Naive B cell (primary cell): ENCODE measurements around the gene BTBD18. TPM values are rescaled to one million over a fixed set of nuclear protein-coding genes. Genes with fewer than 3 reads are reported as not detected.
"Not testable (repeated sequence)": the region's sequence is repeated elsewhere in the genome, so short reads cannot be mapped to it uniquely, and the experiment has no call there.

ENCODE experiments used
- ATAC-seq, 2 donors: fragments of 150-1000 bp; cut with Tn5 transposase; 2 replicates each; pipeline ENCODE4 v1.10.0; 2021; ENCODE audit warnings: low read depth in 2 of 2, mild to moderate bottlenecking in 2 of 2, moderate library complexity in 2 of 2
- DNase-seq: peaks from one replicate; pipeline ENCODE4 v3.0.0; 2022
- H3K27ac Mint-ChIP-seq, 6 donors: one replicate each; pipeline ENCODE4 v1.8.0; 2020 to 2022; ENCODE audit warnings: mild to moderate bottlenecking in 6 of 6, mixed read lengths in 6 of 6, moderate library complexity in 5 of 6, inconsistent platforms in 2 of 6
- H3K27me3 Mint-ChIP-seq, 3 donors: one replicate each; pipeline ENCODE4 v1.8.0; 2021 to 2022; ENCODE audit warnings: mixed read lengths in 3 of 3, mild to moderate bottlenecking in 1 of 3
- H3K36me3 Mint-ChIP-seq, 2 donors: one replicate each; pipeline ENCODE4 v1.8.0; 2020 to 2022; ENCODE audit warnings: mixed read lengths in 2 of 2, inconsistent platforms in 1 of 2, mild to moderate bottlenecking in 1 of 2
- H3K4me1 Mint-ChIP-seq, 3 donors: one replicate each; pipeline ENCODE4 v1.8.0; 2020 to 2022; ENCODE audit warnings: mixed read lengths in 3 of 3, inconsistent platforms in 1 of 3, mild to moderate bottlenecking in 1 of 3, moderate library complexity in 1 of 3
- H3K4me3 Mint-ChIP-seq, 8 donors: one replicate each; pipeline ENCODE4 v1.8.0; 2020 to 2022; ENCODE audit warnings: mild to moderate bottlenecking in 8 of 8, mixed read lengths in 8 of 8, moderate library complexity in 8 of 8, inconsistent platforms in 2 of 8
- H3K9me3 Mint-ChIP-seq, 7 donors: one replicate each; pipeline ENCODE4 v1.8.0; 2020 to 2022; ENCODE audit warnings: mixed read lengths in 7 of 7, mild to moderate bottlenecking in 5 of 7, inconsistent platforms in 2 of 7, moderate library complexity in 1 of 7
- polyA plus RNA-seq, 6 donors: library from polyadenylated mRNA; unstranded; fragments of 300-500 nt; fragmentation: Illumina TruSeq; gene quantifications; one replicate each; pipeline ENCODE4 v1.2.3, GENCODE V29; 2021; ENCODE audit warnings: low read depth in 6 of 6

Gene BTBD18
- polyA plus RNA-seq, 6 donors from 2014 or later, result 0.47 to 1.6 (median 1.4) TPM; not detected in 1

DNA sequence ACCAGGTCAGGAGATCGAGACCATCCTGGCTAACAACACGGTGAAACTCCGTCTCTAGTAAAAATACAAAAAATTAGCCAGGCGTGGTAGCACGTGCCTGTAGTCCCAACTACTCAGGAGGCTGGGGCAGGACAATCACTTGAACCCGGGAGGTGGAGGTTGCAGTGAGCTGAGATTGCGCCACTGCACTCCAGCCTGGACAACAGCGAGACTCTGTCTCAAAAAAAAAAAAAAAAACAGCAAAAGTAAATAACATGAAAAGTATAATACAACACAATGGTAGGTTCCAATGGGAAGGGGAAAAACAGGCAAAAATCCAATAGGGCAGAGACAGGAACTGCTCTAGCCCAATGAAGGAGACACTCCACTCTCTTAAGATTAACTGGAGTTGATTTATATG lies 46.2 kb downstream of the BTBD18 start:
- not testable (repeated sequence) for DNase-seq, H3K4me1 Mint-ChIP-seq, H3K9me3 Mint-ChIP-seq, ATAC-seq, H3K27me3 Mint-ChIP-seq
- peak overlapping the region in 1 of 6 donors; percentile 69 for H3K27ac Mint-ChIP-seq
- peak overlapping the region in 1 of 8 donors; percentile 21 for H3K4me3 Mint-ChIP-seq
- H3K36me3 Mint-ChIP-seq, result peaks cover 10 to 11% of the 10 kb centered on the region in 2 donors

DNA sequence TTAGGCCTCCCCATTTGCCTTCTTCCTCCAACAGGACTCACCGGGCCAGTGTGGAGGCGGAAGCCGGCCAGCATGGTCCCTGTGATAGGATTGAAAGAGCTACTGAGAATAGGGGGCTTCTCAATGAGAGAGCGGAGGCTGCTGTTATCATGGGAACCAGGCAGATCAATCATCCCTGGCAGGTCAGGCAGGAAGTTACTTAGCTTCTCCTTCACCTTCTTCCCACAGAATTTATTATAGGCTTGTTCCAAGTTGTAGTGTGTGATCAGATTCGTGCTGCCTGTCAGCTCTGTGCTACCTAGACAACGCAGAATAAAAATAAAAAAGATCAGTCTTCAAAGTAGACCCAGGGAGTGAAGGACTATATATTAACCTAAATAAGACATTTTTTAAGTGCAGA lies 46.7 kb downstream of the BTBD18 start:
- Mint-ChIP-seq H3K4me3 (no peak overlapping the region), H3K27ac (peak overlapping the region in 2 of 6 donors; percentile 44 to 53), H3K27me3 (no peaks in the 10 kb centered on the region), H3K36me3 (peaks cover 10 to 11% of the 10 kb centered on the region in 2 donors), H3K9me3 (no peaks in the 10 kb centered on the region), H3K4me1 (peaks cover 6 to 9% (median 7%) of the 10 kb centered on the region in 3 donors)
- no peak for DNase-seq
- no peak for ATAC-seq

DNA sequence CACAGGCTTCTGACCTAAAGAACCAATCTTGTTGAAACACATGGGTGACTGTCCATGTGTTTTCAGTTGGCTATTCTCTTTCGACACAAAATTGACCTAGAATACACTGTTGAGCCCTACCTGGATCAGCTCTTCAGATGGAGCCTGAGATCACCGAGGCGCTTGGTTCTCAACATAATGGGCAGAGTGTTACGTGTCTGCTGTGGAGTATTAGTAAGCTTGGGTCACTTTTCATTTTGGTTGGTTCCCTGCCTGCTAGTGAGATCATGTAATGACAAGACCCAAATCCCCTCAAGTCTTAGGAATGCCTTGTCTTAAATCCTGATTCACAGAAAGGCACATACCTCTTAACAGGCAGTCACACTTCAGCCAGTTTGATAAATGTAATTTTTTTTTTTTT lies 48.3 kb downstream of the BTBD18 start:
- Mint-ChIP-seq H3K27ac (peak overlapping the region in 1 of 6 donors; percentile 53), H3K27me3 (no peaks in the 10 kb centered on the region), H3K4me3 (no peak overlapping the region), H3K9me3 (no peaks in the 10 kb centered on the region), H3K4me1 (peaks cover 2 to 4% (median 3%) of the 10 kb centered on the region in 3 donors), H3K36me3 (peaks cover 15 to 20% of the 10 kb centered on the region in 2 donors)
- no peak for ATAC-seq
- no peak for DNase-seq

GRCh38 chr11:57700425-57700824 lies 51.2 kb downstream of the BTBD18 start:
- DNase-seq (no peak), ATAC-seq (no peak)
- H3K4me3 Mint-ChIP-seq, result no peak overlapping the region
- H3K4me1 Mint-ChIP-seq, result no peaks in the 10 kb centered on the region
- no peaks in the 10 kb centered on the region for H3K9me3 Mint-ChIP-seq
- peak overlapping the region in 1 of 6 donors; percentile 49 for H3K27ac Mint-ChIP-seq
- H3K36me3 Mint-ChIP-seq, result peaks cover 23 to 30% of the 10 kb centered on the region in 2 donors
- H3K27me3 Mint-ChIP-seq, result no peaks in the 10 kb centered on the region

GRCh38 chr11:57699813-57700212 lies 51.8 kb downstream of the BTBD18 start:
- H3K4me1 Mint-ChIP-seq, result no peaks in the 10 kb centered on the region
- peak overlapping the region in 2 of 6 donors; percentile 21 to 88 for H3K27ac Mint-ChIP-seq
- H3K27me3 Mint-ChIP-seq, result no peaks in the 10 kb centered on the region
- H3K9me3 Mint-ChIP-seq, result no peaks in the 10 kb centered on the region
- no peak for DNase-seq
- H3K4me3 Mint-ChIP-seq, result peak overlapping the region in 1 of 8 donors; percentile 27
- H3K36me3 Mint-ChIP-seq, result peaks cover 23 to 30% of the 10 kb centered on the region in 2 donors
- ATAC-seq, result no peak

- Mint-ChIP-seq H3K27ac (peak overlapping the region in 1 of 6 donors; percentile 50), H3K36me3 (peaks cover 18 to 24% of the 10 kb centered on the region in 2 donors), H3K4me1 (no peaks in the 10 kb centered on the region), H3K27me3 (no peaks in the 10 kb centered on the region), H3K4me3 (no peak overlapping the region), H3K9me3 (no peaks in the 10 kb centered on the region)
- DNase-seq (no peak), ATAC-seq (no peak)
Measured at GRCh38 chr11:57698843-57699365, 52.7 kb downstream of the BTBD18 start.

Other genes with a start within 250 kb of the BTBD18 start
- 10 to 100 TPM in 1 of 6 donors, 1 to 10 TPM in 5; 3.2 to 10.9 (median 4.6) TPM for gene SLC43A1, start 236.1 kb downstream of the BTBD18 start, polyA plus RNA-seq
- 100 to 1,000 TPM in 1 of 6 donors, 10 to 100 TPM in 5; 64.9 to 105 (median 79.9) TPM for gene TIMM10, start 221.1 kb downstream of the BTBD18 start, polyA plus RNA-seq
- under 1 TPM in 3 of 6 donors, not detected in 3; 0.18 to 0.40 (median 0.34) TPM for gene SMTNL1, start 214.2 kb downstream of the BTBD18 start, polyA plus RNA-seq
- gene UBE2L6, start 184.1 kb downstream of the BTBD18 start, polyA plus RNA-seq, result 100 to 1,000 TPM; 182 to 310 (median 219) TPM
- gene SERPING1, start 154.1 kb downstream of the BTBD18 start, polyA plus RNA-seq, result under 1 TPM in 1 of 6 donors, not detected in 5; 0.82 TPM
- gene YPEL4, start 101.9 kb downstream of the BTBD18 start, polyA plus RNA-seq, result not detected
- gene CLP1, start 94.1 kb downstream of the BTBD18 start, polyA plus RNA-seq, result 10 to 100 TPM; 15.1 to 62.2 (median 19.0) TPM
- gene ZDHHC5, start 83.7 kb downstream of the BTBD18 start, polyA plus RNA-seq, result 10 to 100 TPM in 5 of 6 donors, 1 to 10 TPM in 1; 6.1 to 39.2 (median 28.2) TPM
- 10 to 100 TPM; 17.6 to 24.3 (median 21.7) TPM for gene MED19, start 39.6 kb downstream of the BTBD18 start, polyA plus RNA-seq
- 10 to 100 TPM; 61.5 to 77.9 (median 72.3) TPM for gene TMX2, start 39.2 kb downstream of the BTBD18 start, polyA plus RNA-seq
- 100 to 1,000 TPM; 299 to 401 (median 350) TPM for gene SELENOH, start 10.3 kb downstream of the BTBD18 start, polyA plus RNA-seq
- gene CTNND1, start 10.0 kb upstream of the BTBD18 start, polyA plus RNA-seq, result 1 to 10 TPM in 5 of 6 donors, under 1 TPM in 1; 0.28 to 9.5 (median 7.8) TPM